HFFc6 (cell line): ENCODE measurements around the gene DDX31. TPM values are rescaled to one million over a fixed set of nuclear protein-coding genes. Genes with fewer than 3 reads are reported as not detected.

Source experiments
- DNase-seq: peaks from one replicate; pipeline ENCODE4 v3.0.0-alpha.2; 2018
- H3K27ac Mint-ChIP-seq: 2 replicates; pipeline ENCODE4 v1.8.0; 2020; ENCODE audit warnings: mild to moderate bottlenecking, mixed read lengths
- H3K27me3 Mint-ChIP-seq: 2 replicates; pipeline ENCODE4 v1.8.0; 2021; ENCODE audit warnings: mild to moderate bottlenecking, moderate library complexity, mixed read lengths; ENCODE audit not compliant: insufficient read depth
- H3K36me3 Mint-ChIP-seq: 2 replicates; pipeline ENCODE4 v1.8.0; 2021; ENCODE audit warnings: low read depth, mixed read lengths
- H3K4me1 Mint-ChIP-seq: 2 replicates; pipeline ENCODE4 v1.8.0; 2020; ENCODE audit warnings: low read depth, mixed read lengths
- H3K4me3 Mint-ChIP-seq: 2 replicates; pipeline ENCODE4 v1.8.0; 2020; ENCODE audit warnings: mild to moderate bottlenecking, moderate library complexity, mixed read lengths
- H3K9me3 Mint-ChIP-seq: 2 replicates; pipeline ENCODE4 v1.8.0; 2020; ENCODE audit warnings: mild to moderate bottlenecking, mixed read lengths
- CTCF ChIP-seq: fragments of 200-600 bp; sonication (generic); IDR thresholded peaks from 2 replicates; pipeline ENCODE4 v1.5.0; 2021; ENCODE audit warnings: antibody characterized with exemption, mild to moderate bottlenecking
- total RNA-seq, 6 experiments: library from RNA; stranded (reverse); fragmentation: NEBNext Ultra II Directional; extraction: Animal tissue kit (Norgen Biotek cat#: 25700); gene quantifications; 2 replicates in 1 of 6; 3 replicates in 5 of 6; pipeline ENCODE4 v1.2.3, GENCODE V29; 2021

DDX31 gene
- total RNA-seq, 6 experiments from 2014 or later: 9.6 to 16.2 (median 14.9) TPM

- Mint-ChIP-seq H3K27me3 (peaks cover 9% of the 10 kb centered on the region), H3K4me3 (no peak overlapping the region)
- TF ChIP-seq CTCF: no peak
Observed at GRCh38 chr9:132702254-132702653, 32.5 kb upstream of the DDX31 start.

GRCh38 chr9:132699956-132700355 lies 30.2 kb upstream of the DDX31 start:
- H3K9me3 Mint-ChIP-seq: peaks cover 42% of the 10 kb centered on the region
- peaks cover 13% of the 10 kb centered on the region for H3K4me1 Mint-ChIP-seq
- no peak overlapping the region for H3K27ac Mint-ChIP-seq
- peaks cover 35% of the 10 kb centered on the region for H3K36me3 Mint-ChIP-seq
- no peaks in the 10 kb centered on the region; the same call in none of the 2 replicates for H3K27me3 Mint-ChIP-seq
- DNase-seq: no peak
- no peak for TF ChIP-seq CTCF
- H3K4me3 Mint-ChIP-seq: no peak overlapping the region

More at GRCh38 chr9:132702254-132702653, 32.5 kb upstream of the DDX31 start:
- DNase-seq: no peak
- no peak overlapping the region for H3K27ac Mint-ChIP-seq
- H3K4me1 Mint-ChIP-seq: peaks cover 13% of the 10 kb centered on the region
- peaks cover 15% of the 10 kb centered on the region for H3K36me3 Mint-ChIP-seq
- H3K9me3 Mint-ChIP-seq: peaks cover 20% of the 10 kb centered on the region

GRCh38 chr9:132698989-132699388 lies 29.2 kb upstream of the DDX31 start:
- H3K27ac Mint-ChIP-seq: no peak overlapping the region
- no peak overlapping the region for H3K4me3 Mint-ChIP-seq
- no peak for TF ChIP-seq CTCF
- H3K4me1 Mint-ChIP-seq: peaks cover 11% of the 10 kb centered on the region
- DNase-seq: no peak
- peaks cover 43% of the 10 kb centered on the region for H3K36me3 Mint-ChIP-seq
- H3K9me3 Mint-ChIP-seq: peaks cover 49% of the 10 kb centered on the region
- H3K27me3 Mint-ChIP-seq: no peaks in the 10 kb centered on the region; the same call in none of the 2 replicates

- no peaks in the 10 kb centered on the region for H3K4me1 Mint-ChIP-seq
- no peak for DNase-seq
- H3K27ac Mint-ChIP-seq: no peak overlapping the region
- no peaks in the 10 kb centered on the region; the same call in none of the 2 replicates for H3K27me3 Mint-ChIP-seq
- H3K9me3 Mint-ChIP-seq: peaks cover 46% of the 10 kb centered on the region
- H3K4me3 Mint-ChIP-seq: no peak overlapping the region
- TF ChIP-seq CTCF: no peak
- H3K36me3 Mint-ChIP-seq: peaks cover 57% of the 10 kb centered on the region
Observed at GRCh38 chr9:132697230-132697629, 27.4 kb upstream of the DDX31 start.

GRCh38 chr9:132694144-132694543 lies 24.4 kb upstream of the DDX31 start:
- Mint-ChIP-seq H3K4me3 (no peak overlapping the region), H3K4me1 (no peaks in the 10 kb centered on the region), H3K36me3 (peaks cover 87% of the 10 kb centered on the region), H3K27ac (no peak overlapping the region), H3K27me3 (no peaks in the 10 kb centered on the region; the same call in none of the 2 replicates), H3K9me3 (peaks cover 46% of the 10 kb centered on the region)
- DNase-seq: no peak
- no peak; the same call in 1 of the 2 replicates for TF ChIP-seq CTCF

DNA sequence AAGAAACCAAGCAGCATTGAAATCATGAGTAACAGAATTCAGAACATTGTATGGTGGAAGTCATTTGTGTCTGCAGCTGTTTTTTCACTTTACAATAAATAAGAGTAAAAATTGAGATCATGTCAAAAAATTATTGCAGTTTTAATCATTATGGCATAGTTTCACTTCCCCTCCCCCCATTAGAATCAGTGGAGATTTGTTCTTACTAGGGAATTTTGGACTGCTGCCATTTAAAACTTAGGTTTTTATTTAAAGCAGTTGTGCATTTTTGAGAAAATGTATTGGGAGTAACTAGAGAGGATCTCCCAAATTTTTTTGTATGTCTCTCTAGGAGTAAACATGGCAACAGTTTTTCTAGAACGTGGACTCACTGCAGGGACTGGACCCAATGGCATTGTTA lies 20.9 kb upstream of the DDX31 start:
- peaks cover 15% of the 10 kb centered on the region for H3K9me3 Mint-ChIP-seq
- no peak for TF ChIP-seq CTCF
- H3K27me3 Mint-ChIP-seq: no peaks in the 10 kb centered on the region
- no peaks in the 10 kb centered on the region for H3K4me1 Mint-ChIP-seq
- H3K36me3 Mint-ChIP-seq: peaks cover 76% of the 10 kb centered on the region
- no peak overlapping the region for H3K4me3 Mint-ChIP-seq
- DNase-seq: no peak
- no peak overlapping the region for H3K27ac Mint-ChIP-seq
